ENCODE data around the gene CYP4B1.
"Not testable (repeated sequence)": the region's sequence is repeated elsewhere in the genome, so short reads cannot be mapped to it uniquely, and the experiment has no call there.

The CYP4B1 gene

DNA sequence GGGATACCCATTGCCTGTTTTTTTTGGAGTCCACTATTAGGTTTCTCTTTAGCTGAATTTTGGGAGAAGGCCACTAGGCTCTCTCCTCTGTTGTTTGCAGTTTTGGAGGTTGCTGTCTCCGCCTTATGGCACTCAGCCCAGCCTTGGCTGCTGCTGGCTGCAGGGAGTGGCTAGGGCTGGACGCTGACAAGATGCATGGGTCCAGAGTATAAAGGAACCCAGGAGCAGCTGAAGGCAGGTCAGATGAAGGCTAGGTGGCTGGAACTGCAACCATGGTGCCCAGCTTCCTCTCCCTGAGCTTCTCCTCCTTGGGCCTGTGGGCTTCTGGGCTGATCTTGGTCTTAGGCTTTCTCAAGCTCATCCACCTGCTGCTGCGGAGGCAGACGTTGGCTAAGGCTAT is at the start of gene CYP4B1:
CYP4B1 (plus strand) TSS at position 237 of the 400 bp plus-strand sequence; CDS start at position 273, 36 bp downstream.
- TF ChIP-seq, protein P1, sequence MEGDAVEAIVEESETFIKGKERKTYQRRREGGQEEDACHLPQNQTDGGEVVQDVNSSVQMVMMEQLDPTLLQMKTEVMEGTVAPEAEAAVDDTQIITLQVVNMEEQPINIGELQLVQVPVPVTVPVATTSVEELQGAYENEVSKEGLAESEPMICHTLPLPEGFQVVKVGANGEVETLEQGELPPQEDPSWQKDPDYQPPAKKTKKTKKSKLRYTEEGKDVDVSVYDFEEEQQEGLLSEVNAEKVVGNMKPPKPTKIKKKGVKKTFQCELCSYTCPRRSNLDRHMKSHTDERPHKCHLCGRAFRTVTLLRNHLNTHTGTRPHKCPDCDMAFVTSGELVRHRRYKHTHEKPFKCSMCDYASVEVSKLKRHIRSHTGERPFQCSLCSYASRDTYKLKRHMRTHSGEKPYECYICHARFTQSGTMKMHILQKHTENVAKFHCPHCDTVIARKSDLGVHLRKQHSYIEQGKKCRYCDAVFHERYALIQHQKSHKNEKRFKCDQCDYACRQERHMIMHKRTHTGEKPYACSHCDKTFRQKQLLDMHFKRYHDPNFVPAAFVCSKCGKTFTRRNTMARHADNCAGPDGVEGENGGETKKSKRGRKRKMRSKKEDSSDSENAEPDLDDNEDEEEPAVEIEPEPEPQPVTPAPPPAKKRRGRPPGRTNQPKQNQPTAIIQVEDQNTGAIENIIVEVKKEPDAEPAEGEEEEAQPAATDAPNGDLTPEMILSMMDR (IDR thresholded peaks at IDR 0.05; ENCODE audit: borderline replicate concordance, control extremely low read depth, extremely low read depth, insufficient read depth, missing control alignments) = no peak
- no peak for DNase-seq (ENCODE audit: low spot score)
- in situ Hi-C loops (cut with MboI; ENCODE audit: low sequenced_read_pairs, unreplicated experiment) = no loop called here

DNA sequence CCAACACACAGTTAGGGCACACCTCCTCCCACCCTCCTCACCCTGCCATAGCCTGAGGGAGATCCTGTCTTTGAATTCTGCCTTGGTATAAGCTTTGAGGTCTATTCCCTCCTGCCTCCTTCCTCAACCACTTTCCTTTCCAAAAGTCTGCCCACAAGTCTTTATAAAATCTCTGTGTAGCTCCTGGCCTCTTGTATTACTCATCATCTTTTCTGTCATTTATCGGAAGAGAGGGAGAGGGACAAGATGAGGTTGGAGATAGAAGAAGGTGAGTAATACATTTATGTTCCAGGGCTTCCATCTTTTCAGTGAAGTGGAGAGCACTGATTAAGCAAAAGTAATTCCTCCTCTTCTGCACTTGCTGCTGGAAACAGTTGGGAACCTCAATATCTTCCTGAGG is 49.4 kb upstream of the CYP4B1 start:
- no peak for DNase-seq (ENCODE audit: low spot score)
- in situ Hi-C loops (cut with MboI; ENCODE audit: low sequenced_read_pairs, unreplicated experiment) = no loop called here
- TF ChIP-seq, protein P1 (IDR thresholded peaks at IDR 0.05; ENCODE audit: borderline replicate concordance, control extremely low read depth, extremely low read depth, insufficient read depth, missing control alignments) = no peak

DNA sequence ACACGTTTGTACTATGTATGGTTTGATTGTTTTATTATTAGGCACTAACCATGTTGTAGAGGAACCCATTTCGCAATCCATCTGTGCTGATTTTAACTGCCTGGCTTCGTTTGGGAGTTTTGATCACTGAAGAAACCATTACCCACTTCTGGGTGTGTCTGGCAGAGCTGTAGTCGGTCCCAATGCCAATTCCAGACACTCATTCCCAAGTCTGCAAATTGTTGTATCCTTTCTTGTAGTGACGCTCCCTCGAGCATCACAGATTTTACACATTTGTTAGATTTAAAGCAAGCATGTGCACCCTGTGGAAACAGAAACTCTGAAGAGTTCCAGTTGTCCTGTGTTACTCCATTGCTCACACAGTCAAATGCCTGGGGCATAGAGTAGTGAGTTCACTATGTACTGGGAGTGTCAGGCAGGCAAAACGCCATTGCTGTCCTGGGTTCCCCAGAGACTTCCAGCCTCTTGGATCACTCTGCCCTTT is 48.9 kb upstream of the CYP4B1 start:
- TF ChIP-seq, protein P1 (IDR thresholded peaks at IDR 0.05; ENCODE audit: borderline replicate concordance, control extremely low read depth, extremely low read depth, insufficient read depth, missing control alignments) = no peak
- in situ Hi-C loops (cut with MboI; ENCODE audit: low sequenced_read_pairs, unreplicated experiment) = no loop called here
- DNase-seq (ENCODE audit: low spot score) = no peak

DNA sequence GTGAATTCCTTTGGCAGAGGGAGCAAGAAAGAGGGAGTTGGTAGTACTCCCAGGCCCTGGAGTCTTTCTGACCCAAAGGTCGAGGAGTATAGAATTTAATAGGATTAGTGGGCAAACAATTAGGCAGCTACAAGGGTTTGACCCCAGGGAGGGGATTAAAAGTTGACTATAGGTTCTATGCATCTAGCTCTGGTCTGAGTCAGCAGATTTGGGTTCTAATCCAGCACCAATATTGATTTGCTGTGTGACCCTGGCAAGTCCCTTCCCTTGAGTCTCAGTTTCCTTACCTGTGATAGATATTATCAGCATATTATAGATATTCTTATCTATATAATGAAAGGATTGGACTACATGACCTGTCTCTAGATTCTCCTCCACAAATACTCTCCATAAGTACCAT is 44.9 kb upstream of the CYP4B1 start:
- DNase-seq (ENCODE audit: low spot score) = no peak
- TF ChIP-seq, protein P1 (IDR thresholded peaks at IDR 0.05; ENCODE audit: borderline replicate concordance, control extremely low read depth, extremely low read depth, insufficient read depth, missing control alignments) = no peak
- in situ Hi-C loops (cut with MboI; ENCODE audit: low sequenced_read_pairs, unreplicated experiment) = no loop called here

DNA sequence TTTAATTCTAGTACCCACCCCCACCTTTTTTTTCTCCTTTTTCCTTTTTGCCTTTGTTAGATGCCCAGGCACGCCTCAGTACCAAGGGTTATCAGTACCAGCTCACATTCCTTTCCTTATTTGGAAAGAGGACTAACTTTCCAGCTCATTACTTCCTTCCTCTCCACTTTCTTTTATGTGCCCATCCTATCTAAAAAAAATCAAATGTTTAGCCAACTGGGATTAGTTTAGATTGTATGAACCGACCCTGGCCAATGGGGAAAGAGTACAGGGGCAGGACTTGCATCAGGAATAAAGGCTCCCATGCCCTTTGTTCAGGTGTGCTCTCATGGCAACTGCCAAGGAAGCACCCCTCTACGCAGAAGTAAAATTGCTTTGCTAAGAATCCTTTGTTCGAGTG is 44.1 kb upstream of the CYP4B1 start:
- DNase-seq (ENCODE audit: low spot score); in situ Hi-C loops (cut with MboI; ENCODE audit: low sequenced_read_pairs, unreplicated experiment): not testable (repeated sequence)

DNA sequence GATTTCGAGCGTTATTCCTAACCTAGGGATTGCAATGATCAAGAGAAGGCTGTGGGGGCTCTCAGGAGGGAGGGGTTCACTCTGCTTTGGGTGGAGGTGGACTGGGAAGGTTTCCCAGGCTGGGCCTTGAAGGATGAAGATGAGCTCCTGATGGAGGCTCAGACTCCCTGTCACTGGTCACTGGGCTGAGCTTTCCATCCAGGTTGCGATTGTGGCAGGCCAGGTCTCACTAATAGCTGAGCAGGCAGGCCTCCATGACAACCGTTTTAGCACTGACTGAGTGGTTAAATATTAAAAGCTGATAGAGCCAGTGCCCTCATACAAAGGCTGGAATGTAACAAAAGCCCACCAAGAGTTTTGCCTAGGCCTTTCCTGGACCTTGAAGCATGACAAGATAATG is 43.7 kb upstream of the CYP4B1 start:
- in situ Hi-C loops (cut with MboI; ENCODE audit: low sequenced_read_pairs, unreplicated experiment) = no loop called here
- DNase-seq (ENCODE audit: low spot score) = no peak
- TF ChIP-seq, protein P1 (IDR thresholded peaks at IDR 0.05; ENCODE audit: borderline replicate concordance, control extremely low read depth, extremely low read depth, insufficient read depth, missing control alignments) = no peak

DNA sequence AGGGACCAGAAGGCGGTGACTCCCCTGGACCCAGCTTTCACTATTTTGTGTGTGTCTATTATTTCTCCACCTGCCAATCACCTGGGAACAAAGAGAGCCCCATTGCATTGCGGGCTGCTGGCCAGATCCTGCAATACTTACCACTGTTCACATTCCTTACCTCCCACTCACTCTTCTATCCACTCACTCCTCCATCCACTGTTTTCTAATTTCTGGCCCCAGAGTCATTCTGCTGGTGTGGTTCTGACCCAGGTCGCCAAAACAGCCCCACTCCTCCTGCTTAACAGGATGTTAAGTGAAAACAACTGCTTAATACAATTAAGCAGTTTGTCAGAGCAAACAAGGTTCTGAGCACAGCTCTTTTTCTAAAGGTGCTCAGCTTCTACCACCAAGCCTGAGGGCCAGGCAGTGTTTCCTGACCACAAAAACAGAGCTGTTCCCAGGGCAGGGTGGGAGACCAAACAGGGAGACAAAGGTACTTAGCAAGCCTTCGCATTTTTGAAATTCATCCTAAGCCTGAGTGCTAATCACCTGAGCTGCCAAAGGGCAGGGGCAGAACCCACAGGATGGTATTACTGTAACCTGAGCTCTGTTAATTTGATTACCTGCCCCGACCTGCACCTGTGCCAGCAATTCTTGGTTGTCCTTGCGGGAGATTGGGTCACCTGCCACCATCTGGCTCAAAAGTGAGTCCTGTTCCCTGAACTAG is 41.4 kb upstream of the CYP4B1 start:
- TF ChIP-seq, protein P1 (IDR thresholded peaks at IDR 0.05; ENCODE audit: borderline replicate concordance, control extremely low read depth, extremely low read depth, insufficient read depth, missing control alignments) = no peak
- in situ Hi-C loops (cut with MboI; ENCODE audit: low sequenced_read_pairs, unreplicated experiment) = no loop called here
- no peak for DNase-seq (ENCODE audit: low spot score)
